HG02973 (cell line): ENCODE data around the gene KYAT1.
"Not testable (repeated sequence)": the region's sequence is repeated elsewhere in the genome, so short reads cannot be mapped to it uniquely, and the experiment has no call there.

Source experiments
- ATAC-seq: cut with Tn5 transposase; IDR thresholded peaks from one replicate; pipeline ENCODE4 v1.9.1; 2021; ENCODE audit warnings: moderate library complexity; ENCODE audit not compliant: unreplicated experiment

The KYAT1 gene

GRCh38 chr9:128886211-128886891, 4.6 kb upstream of the KYAT1 start:
- ATAC-seq, result no peak

- ATAC-seq, result no peak
These were observed 4.0 kb upstream of the KYAT1 start for GRCh38 chr9:128885798-128886197.

GRCh38 chr9:128885376-128885775, 3.6 kb upstream of the KYAT1 start:
- no peak for ATAC-seq

GRCh38 chr9:128884164-128884563, 2.4 kb upstream of the KYAT1 start:
- no peak for ATAC-seq

GRCh38 chr9:128882677-128883603, 1.2 kb upstream of the KYAT1 start:
- ATAC-seq, result no peak

- no peak for ATAC-seq
These were observed 3.9 kb downstream of the KYAT1 start for GRCh38 chr9:128877852-128878251.

- not testable (repeated sequence) for ATAC-seq
These were observed 10.8 kb downstream of the KYAT1 start for GRCh38 chr9:128870941-128871265.

- ATAC-seq, result no peak
These were observed 11.4 kb downstream of the KYAT1 start for GRCh38 chr9:128870128-128870940.

GRCh38 chr9:128863647-128864046, 18.1 kb downstream of the KYAT1 start:
- ATAC-seq, result no peak

GRCh38 chr9:128862401-128862851, 19.3 kb downstream of the KYAT1 start:
- ATAC-seq, result no peak

GRCh38 chr9:128861501-128861900, 20.2 kb downstream of the KYAT1 start:
- ATAC-seq, result no peak

GRCh38 chr9:128860937-128861336, 20.8 kb downstream of the KYAT1 start:
- ATAC-seq, result no peak

GRCh38 chr9:128858476-128858875, 23.3 kb downstream of the KYAT1 start:
- not testable (repeated sequence) for ATAC-seq

- ATAC-seq, result not testable (repeated sequence)
These were observed 27.3 kb downstream of the KYAT1 start for GRCh38 chr9:128854454-128854853.

GRCh38 chr9:128852646-128853045, 29.1 kb downstream of the KYAT1 start:
- not testable (repeated sequence) for ATAC-seq

GRCh38 chr9:128851779-128852600, 29.8 kb downstream of the KYAT1 start:
- ATAC-seq, result not testable (repeated sequence)

- ATAC-seq, result not testable (repeated sequence)
These were observed 30.7 kb downstream of the KYAT1 start for GRCh38 chr9:128851024-128851423.

- no peak for ATAC-seq
These were observed 33.9 kb downstream of the KYAT1 start for GRCh38 chr9:128847803-128848202.

- no peak for ATAC-seq
These were observed 35.1 kb downstream of the KYAT1 start for GRCh38 chr9:128846680-128847030.

- ATAC-seq, result no peak
These were observed 36.4 kb downstream of the KYAT1 start for GRCh38 chr9:128845186-128845931.
